ENCODE data around the gene ZNF507. TPM values are rescaled to one million over a fixed set of nuclear protein-coding genes. Genes with fewer than 3 reads are reported as not detected.

Gene ZNF507
- total RNA-seq, 1 donor from 2014 or later = 17.7 TPM

GRCh38 chr19:32308431-32309077, 36.9 kb upstream of the ZNF507 start:
- H3K4me1 ChIP-seq = no peaks in the 10 kb centered on the region

DNA sequence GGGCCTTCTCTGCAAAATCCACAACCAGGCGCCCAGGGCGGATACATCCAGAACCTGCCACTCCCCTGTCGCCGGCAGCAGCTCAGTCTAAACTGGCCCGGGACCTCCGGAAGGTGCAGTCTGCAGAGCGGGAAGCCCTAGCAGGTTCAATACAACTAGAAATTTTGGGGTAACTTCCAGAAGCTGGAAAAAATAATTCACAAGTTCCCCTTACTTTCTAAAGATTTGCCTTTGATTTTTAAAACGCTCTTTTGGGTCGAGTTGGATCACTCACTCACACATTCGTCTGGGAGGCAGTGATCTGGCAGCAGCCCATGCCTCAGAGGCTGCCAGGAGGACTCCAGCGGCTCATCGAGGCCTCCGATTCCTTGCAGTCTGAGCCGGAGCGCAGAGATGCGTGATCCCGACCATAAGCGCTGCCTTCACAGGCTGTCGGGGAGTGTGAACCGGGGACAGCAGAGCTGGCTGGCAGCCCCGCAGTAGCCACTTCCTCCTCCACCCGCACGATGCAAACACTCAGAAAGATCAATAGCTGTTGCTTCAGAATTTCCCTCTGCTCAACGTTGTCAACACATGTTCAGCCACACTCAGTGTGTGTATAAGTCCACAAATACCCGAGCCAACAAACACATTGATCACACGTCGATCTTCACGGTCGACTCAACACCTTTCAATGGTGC, 35.6 kb upstream of the ZNF507 start:
- no peak for DNase-seq
- Histone ChIP-seq H3K4me3 (no peak overlapping the region), H3K9me3 (replicated peaks) (no peaks in the 10 kb centered on the region), H3K27me3 (ENCODE audit: low read depth) (peaks cover 77% of the 10 kb centered on the region), H3K4me1 (no peaks in the 10 kb centered on the region), H3K36me3 (no peaks in the 10 kb centered on the region), H3K27ac (replicated peaks) (no peak overlapping the region)
- TF ChIP-seq CTCF (IDR thresholded peaks at IDR 0.05; ENCODE audit: borderline replicate concordance) = no peak
- intact Hi-C loops (cut with micrococcal nuclease) = no loop called here

More at GRCh38 chr19:32308431-32309077, 36.9 kb upstream of the ZNF507 start:
- Histone ChIP-seq H3K27me3 (ENCODE audit: low read depth) (peaks cover 76% of the 10 kb centered on the region), H3K9me3 (replicated peaks) (peaks cover 7% of the 10 kb centered on the region), H3K27ac (replicated peaks) (no peak overlapping the region), H3K4me3 (no peak overlapping the region), H3K36me3 (no peaks in the 10 kb centered on the region)
- DNase-seq = no peak
- intact Hi-C loops (cut with micrococcal nuclease) = no loop called here
- TF ChIP-seq CTCF (IDR thresholded peaks at IDR 0.05; ENCODE audit: borderline replicate concordance) = no peak

DNA sequence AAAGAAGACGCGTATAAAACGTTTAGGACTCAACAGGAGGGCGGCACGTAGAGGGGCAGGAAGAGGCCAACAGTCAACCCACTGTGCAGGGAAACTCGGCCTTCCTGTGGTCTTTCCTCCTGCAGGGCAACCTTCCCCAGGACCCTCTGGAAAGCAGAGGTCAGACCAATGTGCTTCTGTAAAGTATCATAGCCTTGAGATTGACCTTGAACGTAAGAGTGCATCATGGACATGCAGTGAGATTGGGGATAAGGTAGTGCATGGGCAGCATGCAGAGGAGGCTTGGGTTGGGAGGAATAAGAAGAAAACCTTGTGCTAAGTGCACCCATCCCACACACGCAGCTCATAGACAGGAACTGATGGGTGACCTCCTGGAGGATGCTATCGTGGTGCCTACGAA, 34.0 kb upstream of the ZNF507 start:
- no peaks in the 10 kb centered on the region for H3K9me3 ChIP-seq (replicated peaks)
- no peak for DNase-seq
- H3K4me1 ChIP-seq = no peaks in the 10 kb centered on the region
- no peak overlapping the region for H3K27ac ChIP-seq (replicated peaks)
- no peaks in the 10 kb centered on the region for H3K36me3 ChIP-seq
- no peak overlapping the region for H3K4me3 ChIP-seq
- no peak for TF ChIP-seq CTCF (IDR thresholded peaks at IDR 0.05; ENCODE audit: borderline replicate concordance)
- H3K27me3 ChIP-seq (ENCODE audit: low read depth) = peaks cover 68% of the 10 kb centered on the region
- intact Hi-C loops (cut with micrococcal nuclease) = no loop called here

- no peak for DNase-seq
- H3K36me3 ChIP-seq = no peaks in the 10 kb centered on the region
- intact Hi-C loops (cut with micrococcal nuclease) = no loop called here
- peaks cover 53% of the 10 kb centered on the region for H3K27me3 ChIP-seq (ENCODE audit: low read depth)
- H3K27ac ChIP-seq (replicated peaks) = no peak overlapping the region
- H3K9me3 ChIP-seq (replicated peaks) = no peaks in the 10 kb centered on the region
- H3K4me1 ChIP-seq = no peaks in the 10 kb centered on the region
- no peak overlapping the region for H3K4me3 ChIP-seq
- TF ChIP-seq CTCF (IDR thresholded peaks at IDR 0.05; ENCODE audit: borderline replicate concordance) = no peak
Observed at GRCh38 chr19:32313569-32314265, 31.7 kb upstream of the ZNF507 start.

DNA sequence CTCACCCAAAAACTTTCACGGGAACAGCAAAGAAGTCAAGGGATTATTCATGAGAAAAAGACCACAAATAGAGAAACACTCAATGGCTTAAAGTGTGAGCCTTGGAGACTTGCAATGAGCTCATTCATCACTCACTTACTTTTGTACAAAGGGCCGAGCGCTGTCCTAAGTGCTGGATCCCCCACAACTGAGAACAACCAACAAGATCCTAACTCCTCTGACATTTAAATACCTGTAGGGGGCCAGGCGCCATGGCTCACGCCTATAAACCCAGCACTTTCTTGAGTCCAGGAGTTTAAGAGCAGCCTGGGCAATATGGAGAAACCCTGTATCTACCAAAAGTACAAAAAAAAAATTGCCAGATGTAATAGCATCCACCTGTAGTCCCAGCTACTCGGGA, 29.4 kb upstream of the ZNF507 start:
- DNase-seq = no peak
- Histone ChIP-seq H3K27me3 (ENCODE audit: low read depth) (peaks cover 40% of the 10 kb centered on the region), H3K27ac (replicated peaks) (no peak overlapping the region), H3K4me3 (no peak overlapping the region), H3K4me1 (no peaks in the 10 kb centered on the region), H3K9me3 (replicated peaks) (no peaks in the 10 kb centered on the region), H3K36me3 (no peaks in the 10 kb centered on the region)
- intact Hi-C loops (cut with micrococcal nuclease) = no loop called here
- TF ChIP-seq CTCF (IDR thresholded peaks at IDR 0.05; ENCODE audit: borderline replicate concordance) = no peak

Measured in left ventricle myocardium inferior (tissue), 1 donor.